IPS DF 19.7 (cell line): ENCODE results near the gene DLGAP1.

Experiments
- DNase-seq: peaks from one replicate; pipeline ENCODE4 v3.0.0-alpha.2; 2013; ENCODE audit warnings: low read depth, low spot score

DLGAP1 gene

GRCh38 chr18:4455113-4455811 lies at the start of gene DLGAP1:
Gene DLGAP1, minus strand, starts transcription at chr18:4455307.
- no peak for DNase-seq

DNA sequence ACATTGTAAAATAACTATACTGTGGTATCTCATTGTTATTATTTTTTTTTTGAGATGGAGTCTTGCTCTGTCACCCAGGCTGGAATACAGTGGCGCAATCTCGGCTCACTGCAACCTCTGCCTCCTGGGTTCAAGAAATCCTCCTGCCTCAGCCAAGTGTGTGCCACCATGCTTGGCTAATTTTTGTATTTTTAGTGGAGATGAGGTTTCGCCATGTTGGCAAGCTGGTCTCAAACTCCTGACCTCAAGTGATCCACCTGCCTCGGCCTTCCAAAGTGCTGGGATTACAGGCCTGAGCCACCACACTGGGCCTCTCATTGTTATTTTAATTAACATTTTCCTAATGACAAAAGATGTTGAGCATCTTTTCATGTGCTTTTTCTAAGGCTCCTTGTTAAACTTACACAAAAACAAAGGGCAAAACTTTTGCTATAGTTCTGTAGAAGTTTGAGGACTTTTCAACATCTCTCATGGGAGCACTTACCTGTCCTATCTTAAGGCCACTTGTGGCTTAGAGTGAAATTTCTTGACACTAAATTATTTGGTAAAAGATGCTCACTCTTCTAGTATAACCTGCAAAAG lies 39.7 kb upstream of the DLGAP1 start:
- DNase-seq: peak; percentile 65

DNA sequence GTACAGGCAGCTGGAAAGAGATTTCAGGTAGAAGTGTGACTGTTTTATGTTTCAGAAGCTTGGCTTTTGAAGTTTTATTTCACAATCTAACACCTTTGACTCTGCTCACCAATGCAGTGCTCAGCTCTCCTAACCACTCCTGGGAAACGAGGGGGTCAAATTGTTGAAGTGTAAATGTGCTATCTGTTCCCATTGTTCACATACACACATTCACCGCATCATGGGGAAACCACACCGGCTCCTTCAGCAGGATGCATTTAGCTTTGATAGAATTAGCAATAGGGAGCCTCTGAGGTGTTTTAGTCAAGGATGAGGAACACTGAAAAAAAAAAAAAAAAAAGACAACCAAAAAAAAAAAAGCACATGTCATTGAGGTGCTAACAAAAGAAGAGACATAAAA lies 13.4 kb upstream of the DLGAP1 start:
- no peak for DNase-seq

DNA sequence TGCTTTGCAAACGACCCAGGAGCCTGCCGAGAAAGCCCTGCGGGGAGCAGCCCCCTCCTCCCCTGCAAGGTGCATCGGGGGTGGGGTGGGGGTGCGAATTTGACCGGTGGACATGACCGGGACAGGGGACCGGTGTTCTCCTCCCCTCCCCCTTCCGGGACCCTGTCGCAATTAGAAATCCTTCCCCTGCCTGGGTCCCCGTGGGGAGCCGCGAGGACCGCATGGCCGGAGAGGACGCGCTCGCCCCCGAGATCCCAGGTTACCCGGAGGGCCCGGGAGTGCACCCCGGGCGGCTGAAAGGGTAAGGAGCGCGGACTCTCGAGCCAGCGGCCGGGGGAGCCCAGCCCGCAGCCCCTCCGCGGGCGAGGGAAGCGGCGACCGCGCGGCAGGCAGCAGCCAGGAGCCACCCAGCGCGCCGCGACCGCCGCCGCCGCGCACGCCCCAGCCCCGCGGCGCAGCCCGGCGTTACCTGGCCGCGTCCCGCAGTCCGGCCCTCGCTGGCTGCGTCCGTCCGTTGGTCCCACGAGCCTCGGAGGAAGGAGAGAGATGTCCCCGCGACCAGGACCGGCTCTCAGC lies 482 bp downstream of the DLGAP1 start:
- DNase-seq: no peak

DNA sequence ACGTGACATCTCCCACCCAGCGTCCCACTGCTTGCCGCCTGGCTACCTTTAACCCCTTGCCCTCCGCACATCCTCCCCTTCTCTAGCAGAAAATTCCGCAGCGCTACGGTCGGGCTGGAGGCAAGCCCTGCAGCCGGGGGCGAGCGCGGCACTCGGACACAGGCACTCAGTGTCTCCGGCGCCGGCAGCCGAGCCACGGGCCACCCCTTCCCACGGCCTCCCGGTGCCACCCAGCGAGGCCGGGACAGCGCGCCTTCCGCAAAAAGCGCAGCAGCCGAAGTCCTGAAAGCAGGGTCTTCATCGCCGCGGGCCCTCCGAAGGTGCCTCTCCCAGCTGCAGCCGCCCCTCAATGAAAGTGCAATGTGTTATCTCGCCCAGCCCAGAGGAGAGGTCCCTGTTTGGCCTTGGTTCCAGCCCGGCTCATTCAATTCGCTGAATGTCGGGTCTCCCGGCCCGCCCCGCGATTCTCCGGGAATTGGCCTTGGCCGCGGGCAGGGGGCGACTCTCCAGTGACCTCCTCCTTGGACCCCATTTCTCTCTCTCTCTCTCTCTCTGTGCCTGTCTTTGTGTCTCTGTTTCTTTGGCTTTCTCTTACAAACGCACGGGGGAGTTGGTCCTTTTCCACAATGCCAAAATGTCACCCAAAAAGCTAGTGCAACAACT lies 1.1 kb downstream of the DLGAP1 start:
- no peak for DNase-seq

GRCh38 chr18:4453567-4453873 lies 1.6 kb downstream of the DLGAP1 start:
- no peak for DNase-seq

DNA sequence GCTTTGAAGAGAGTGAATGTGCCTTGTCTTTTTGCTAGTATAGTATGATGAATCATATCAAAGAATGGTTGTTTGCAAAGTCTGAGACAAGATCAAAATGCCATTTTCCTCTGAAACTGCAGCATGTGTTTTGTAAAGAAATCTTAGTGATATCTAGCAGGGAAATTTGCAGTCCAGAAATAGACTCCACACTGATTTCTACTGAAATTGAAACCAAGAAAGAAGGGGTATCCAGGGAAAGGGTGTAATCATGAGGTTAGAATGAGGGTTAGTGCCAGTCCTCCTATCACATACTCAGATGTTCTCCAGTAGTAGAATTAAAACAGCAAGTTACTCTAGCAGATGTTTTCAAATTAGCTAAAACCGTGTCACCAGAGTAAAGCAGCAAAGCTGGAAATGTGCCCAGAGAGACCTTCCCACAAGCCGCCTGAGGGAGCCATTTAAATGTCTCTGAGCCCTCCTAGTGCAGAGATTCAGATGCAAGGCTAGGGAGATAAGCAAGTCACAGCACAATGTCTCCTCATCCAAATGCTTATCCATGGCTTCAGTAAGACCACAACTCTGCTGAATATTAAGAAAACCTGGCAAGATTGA lies 4.9 kb downstream of the DLGAP1 start:
- DNase-seq: no peak

DNA sequence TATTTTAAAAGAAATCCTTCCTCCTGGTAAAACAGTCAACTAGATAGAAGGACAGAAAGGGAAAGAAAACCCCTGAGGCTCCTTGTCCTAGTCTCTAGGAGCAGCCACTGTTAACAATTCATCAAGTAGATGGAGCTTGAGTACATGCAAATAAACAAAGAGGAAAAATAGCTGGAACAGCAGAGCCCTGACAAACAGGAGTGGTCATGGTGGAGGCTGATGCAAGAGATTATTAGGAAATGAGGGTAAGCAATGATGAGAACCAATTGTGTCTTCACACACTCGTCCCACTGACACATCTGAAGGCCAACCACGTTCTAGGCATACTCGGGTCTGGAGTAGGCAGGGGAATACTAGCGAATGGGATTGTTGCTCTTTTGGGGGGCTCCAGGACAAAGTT lies 9.2 kb downstream of the DLGAP1 start:
- no peak for DNase-seq

DNA sequence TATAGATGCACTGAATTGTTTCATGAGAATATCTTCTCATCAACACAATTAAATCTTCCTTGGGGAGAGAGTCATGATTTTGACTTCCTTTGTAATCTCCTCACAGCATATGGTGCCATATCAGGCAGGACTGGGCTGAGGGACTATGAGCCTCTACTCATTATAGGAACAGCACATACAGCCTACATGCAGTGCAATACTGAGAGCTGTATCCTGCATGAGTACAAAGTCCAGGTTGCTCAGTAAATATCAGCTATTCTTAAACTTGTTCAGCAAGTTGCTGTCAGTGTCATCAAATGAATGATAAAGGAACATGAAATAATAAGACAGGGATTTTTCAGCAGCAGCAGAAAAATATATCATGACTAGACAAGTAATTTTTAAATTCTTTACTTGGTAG lies 10.8 kb downstream of the DLGAP1 start:
- DNase-seq: no peak

DNA sequence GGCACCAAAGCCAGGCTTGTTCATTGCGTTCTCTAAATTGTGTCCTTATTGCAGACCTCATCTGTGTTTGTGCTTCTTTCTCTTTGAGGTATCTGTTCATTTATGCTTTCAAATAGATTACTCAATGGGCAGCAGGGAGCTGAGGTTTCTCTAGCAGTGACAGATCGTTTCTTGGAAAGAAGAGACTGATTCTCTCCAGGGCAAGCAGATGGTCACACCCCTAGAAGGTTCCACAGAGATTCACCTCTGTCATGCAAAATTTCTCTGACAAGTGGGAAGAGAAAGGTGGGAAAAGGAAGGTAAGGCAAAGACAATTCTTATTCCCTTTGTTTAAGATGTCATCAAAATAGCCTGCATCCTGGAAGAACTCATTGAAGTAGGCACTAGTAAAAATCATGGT lies 14.0 kb downstream of the DLGAP1 start:
- no peak for DNase-seq

DNA sequence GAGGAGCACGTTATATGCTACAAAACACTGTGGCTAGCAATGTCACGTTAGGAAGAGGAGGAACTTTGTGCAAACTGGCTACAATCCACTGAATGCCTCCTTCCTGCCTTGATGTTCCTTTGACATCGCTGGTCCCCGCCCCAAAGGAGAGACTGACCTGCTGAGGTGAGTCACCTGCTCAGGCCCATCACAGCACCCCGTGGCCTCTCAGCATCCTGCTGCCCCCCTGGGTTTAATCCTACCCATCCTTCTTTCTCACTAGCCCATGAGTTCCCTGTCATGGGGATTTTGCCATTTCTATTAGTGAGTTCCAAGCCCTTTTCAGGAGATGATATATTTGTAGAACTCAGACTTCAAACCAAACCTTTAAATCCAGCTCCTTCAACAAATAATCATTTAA lies 16.2 kb downstream of the DLGAP1 start:
- no peak for DNase-seq

GRCh38 chr18:4433717-4434116 lies 21.4 kb downstream of the DLGAP1 start:
- DNase-seq: no peak

GRCh38 chr18:4430836-4431235 lies 24.3 kb downstream of the DLGAP1 start:
- DNase-seq: no peak

DNA sequence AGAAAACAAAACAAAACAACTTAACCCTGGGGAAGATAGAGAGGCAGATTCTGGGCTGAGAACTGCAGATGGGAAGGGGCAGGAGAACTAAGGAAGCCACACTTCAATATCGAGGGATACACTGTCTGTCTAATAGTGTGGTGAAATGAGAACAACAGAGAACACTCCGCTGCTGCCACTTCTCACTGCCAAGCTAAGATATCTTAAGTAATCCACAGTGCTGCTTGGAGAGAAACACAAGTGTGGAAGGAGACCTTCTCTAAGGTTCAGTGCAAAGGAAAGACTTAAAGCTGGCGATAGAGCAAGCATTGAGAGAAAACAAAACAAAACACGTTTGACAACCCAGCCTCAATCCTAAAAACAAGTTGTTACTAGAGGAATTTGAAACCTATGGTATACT lies 37.4 kb downstream of the DLGAP1 start:
- no peak for DNase-seq

- DNase-seq: no peak
These were observed 38.1 kb downstream of the DLGAP1 start for GRCh38 chr18:4416976-4417375.

- no peak for DNase-seq
These were observed 42.8 kb downstream of the DLGAP1 start for GRCh38 chr18:4412286-4412685.

- no peak for DNase-seq
These were observed 48.3 kb downstream of the DLGAP1 start for GRCh38 chr18:4406856-4407255.

DNA sequence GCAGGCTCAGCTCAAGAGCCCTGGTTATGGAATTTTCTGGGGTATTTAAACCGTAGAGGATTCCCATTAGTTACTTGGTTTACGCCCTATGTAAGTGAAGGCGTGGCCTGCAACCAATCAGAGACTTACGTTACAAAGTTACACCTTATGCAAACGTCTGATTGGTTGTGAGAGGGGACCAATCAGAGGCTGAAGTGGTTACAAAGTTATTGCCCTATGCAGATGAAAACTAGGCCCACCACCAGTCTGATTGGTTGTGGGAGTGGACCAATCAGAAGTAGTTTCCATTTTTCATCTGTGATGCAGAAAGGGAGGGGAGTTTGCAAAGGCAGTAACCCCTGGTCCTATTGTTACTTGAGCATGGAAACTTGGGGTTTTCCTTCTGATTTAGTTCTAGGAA lies 49.1 kb downstream of the DLGAP1 start:
- DNase-seq: peak; percentile 40

GRCh38 chr18:4403836-4404235 lies 51.3 kb downstream of the DLGAP1 start:
- DNase-seq: no peak

GRCh38 chr18:4400911-4401310 lies 54.2 kb downstream of the DLGAP1 start:
- DNase-seq: no peak

- DNase-seq: no peak
These were observed 55.2 kb downstream of the DLGAP1 start for GRCh38 chr18:4399929-4400328.

DNA sequence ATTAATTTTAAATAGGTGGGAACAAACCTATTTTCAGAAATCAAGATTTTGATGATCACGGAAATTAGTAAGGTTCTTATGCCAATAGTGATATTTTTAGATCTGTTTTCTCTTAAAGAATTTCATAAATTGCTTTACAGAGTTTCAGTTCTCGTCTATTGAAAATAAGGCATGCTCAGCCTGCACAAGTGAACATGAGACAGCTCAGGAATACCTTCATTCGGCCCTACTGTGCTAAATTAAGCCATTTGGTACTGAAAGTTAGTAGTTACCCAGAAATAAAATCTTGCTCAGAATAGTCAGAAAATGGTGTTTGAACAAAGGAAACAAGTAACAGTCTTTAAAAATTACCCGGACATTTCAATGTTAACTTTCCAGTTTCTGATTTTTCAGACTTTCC lies 60.4 kb downstream of the DLGAP1 start:
- no peak for DNase-seq

DNA sequence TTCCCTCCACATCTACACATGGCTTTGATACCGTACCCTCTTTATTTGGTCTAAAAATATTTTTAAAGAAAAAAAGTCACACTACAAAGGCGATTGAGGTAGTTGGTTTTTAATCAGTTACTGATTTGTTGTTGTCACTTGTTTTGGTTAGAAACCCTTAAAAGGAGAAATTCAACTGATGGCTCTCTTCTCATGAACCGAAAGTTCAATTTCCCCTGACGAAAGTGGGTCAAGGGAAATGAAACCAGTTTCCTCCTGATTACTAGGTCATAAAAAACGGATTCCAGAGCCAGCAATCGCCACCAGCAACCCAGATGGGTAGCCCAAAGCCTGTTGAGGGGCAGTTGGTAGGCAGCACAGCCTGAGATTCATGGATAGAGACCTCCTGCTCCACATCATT lies 63.2 kb downstream of the DLGAP1 start:
- no peak for DNase-seq
